PC-3 (cell line): ENCODE results near the gene ALKBH3. TPM values are rescaled to one million over a fixed set of nuclear protein-coding genes. Genes with fewer than 3 reads are reported as not detected.

Experiments used
- ATAC-seq: fragments of 200-7000 bp; cut with Tn5 transposase; 2 replicates; pipeline ENCODE4 v1.9.1; 2020; ENCODE audit warnings: mild to moderate bottlenecking, moderate library complexity
- BruUV-seq: library from RNA; stranded (reverse); fragments of 400-500 nt; replicated peaks from 2 replicates; lab custom pipeline; 2021; lab: Mats Ljungman, UMichigan
- CTCF ChIA-PET: fragments of 300-600 bp; sonication (Branson Sonifier 250); formaldehyde crosslinking; loops from one replicate; lab custom pipeline; 2022; ENCODE audit warnings: antibody characterized with exemption; lab: Charles Lee
- POLR2A ChIA-PET: fragments of 300-600 bp; sonication (Branson Sonifier 250); formaldehyde crosslinking; loops from one replicate; lab custom pipeline; 2022; ENCODE audit warnings: antibody characterized with exemption; ENCODE audit not compliant: unreplicated experiment; lab: Charles Lee
- DNase-seq: peaks from one replicate; pipeline ENCODE4 v3.0.0-alpha.2; 2015
- H2AFZ ChIP-seq: fragments of 300-600 bp; sonication (generic); 2 replicates; pipeline ENCODE4 v1.6.0; 2016; ENCODE audit warnings: antibody characterized with exemption, low read length
- H3F3A ChIP-seq: fragments of 300-600 bp; sonication (generic); one replicate; pipeline ENCODE4 v1.6.0; 2017; ENCODE audit warnings: antibody characterized with exemption, low read length, control low read depth, mild to moderate bottlenecking; ENCODE audit not compliant: unreplicated experiment
- H3K27ac ChIP-seq: fragments of 300-600 bp; sonication (generic); 2 replicates; pipeline ENCODE4 v1.5.1; 2016; ENCODE audit warnings: mild to moderate bottlenecking, low read length
- H3K27me3 ChIP-seq: fragments of 300-600 bp; sonication (generic); 2 replicates; pipeline ENCODE4 v1.6.1; 2016; ENCODE audit warnings: low read length, mixed read lengths
- H3K36me3 ChIP-seq: fragments of 300-600 bp; sonication (generic); 2 replicates; pipeline ENCODE4 v1.6.1; 2016; ENCODE audit warnings: low read depth, mixed run types, low read length, mixed read lengths
- H3K4me1 ChIP-seq: fragments of 300-600 bp; sonication (generic); 2 replicates; pipeline ENCODE4 v1.5.1; 2016; ENCODE audit warnings: low read length; ENCODE audit not compliant: insufficient read depth
- H3K4me2 ChIP-seq: fragments of 300-600 bp; sonication (generic); 2 replicates; pipeline ENCODE4 v1.6.0; 2016; ENCODE audit warnings: low read length
- H3K4me3 ChIP-seq: fragments of 300-600 bp; sonication (generic); 2 replicates; pipeline ENCODE4 v1.5.1; 2016; ENCODE audit warnings: mild to moderate bottlenecking, low read length, mixed read lengths
- H3K79me2 ChIP-seq: fragments of 300-600 bp; sonication (generic); 2 replicates; pipeline ENCODE4 v1.6.1; 2017; ENCODE audit warnings: low read length, mixed read lengths
- H3K9ac ChIP-seq: fragments of 300-600 bp; sonication (generic); 2 replicates; pipeline ENCODE4 v1.6.0; 2016; ENCODE audit warnings: mild to moderate bottlenecking, low read length
- H3K9me2 ChIP-seq: fragments of 300-600 bp; sonication (generic); replicated peaks from 2 replicates; pipeline ENCODE4 v1.6.1; 2016; ENCODE audit warnings: mixed run types, low read length, mixed read lengths
- H3K9me3 ChIP-seq: fragments of 300-600 bp; sonication (generic); 2 replicates; pipeline ENCODE4 v1.6.1; 2016; ENCODE audit warnings: low read length, mixed read lengths
- H4K20me1 ChIP-seq: fragments of 300-600 bp; sonication (generic); 2 replicates; pipeline ENCODE4 v1.6.1; 2016; ENCODE audit warnings: low read length, mixed read lengths
- CTCF ChIP-seq: fragments of 300-600 bp; sonication (generic); conservative IDR thresholded peaks from 2 replicates; pipeline ENCODE4 v1.5.1; 2017; ENCODE audit warnings: antibody characterized with exemption, low read depth, mild to moderate bottlenecking, low read length
- EZH2 ChIP-seq: fragments of 300-600 bp; sonication (generic); IDR thresholded peaks from one replicate; pipeline ENCODE4 v1.6.1; 2017; ENCODE audit warnings: antibody characterized with exemption, mild to moderate bottlenecking, low read length; ENCODE audit not compliant: unreplicated experiment
- EZH2phosphoT487 ChIP-seq: fragments of 300-600 bp; sonication (generic); IDR thresholded peaks from 2 replicates; pipeline ENCODE4 v1.6.1; 2018; ENCODE audit warnings: mild to moderate bottlenecking, antibody characterized with exemption, low read length, borderline replicate concordance
- intact Hi-C: fragments of 100-400 bp; cut with micrococcal nuclease; formaldehyde crosslinking; loops from 2 replicates; pipeline ENCODE4 v1.9.0; 2023
- total RNA-seq: library from RNA; depleted of rRNA; stranded (reverse); fragments of >200 nt; gene quantifications from 2 replicates; pipeline ENCODE4 v1.2.3, GENCODE V29; 2014; rRNA removed

Gene ALKBH3
- total RNA-seq, 1 experiment from 2014 or later: 55.5 TPM

GRCh38 chr11:43967661-43968060 is 87.0 kb downstream of the ALKBH3 start:
- Histone ChIP-seq H3K9me2 (no peaks in the 10 kb centered on the region), H3K4me3 (no peak overlapping the region), H3K4me1 (no peaks in the 10 kb centered on the region), H3K79me2 (no peaks in the 10 kb centered on the region), H3K4me2 (no peak overlapping the region), H3K27me3 (no peaks in the 10 kb centered on the region), H2AFZ (no peak overlapping the region), H3K9ac (no peak overlapping the region), H3F3A (no peaks in the 10 kb centered on the region), H3K27ac (no peak overlapping the region), H4K20me1 (no peaks in the 10 kb centered on the region), H3K36me3 (no peaks in the 10 kb centered on the region), H3K9me3 (peaks cover 5% of the 10 kb centered on the region; the same call in 1 of the 2 replicates)
- ChIA-PET POLR2A (no interaction called here), CTCF (no interaction called here)
- no TSS peak for BruUV-seq
- DNase-seq (no peak), ATAC-seq (no peak)
- intact Hi-C loops: no loop called here
- TF ChIP-seq EZH2 (no peak), CTCF (no peak), EZH2phosphoT487 (no peak)

- Histone ChIP-seq H3K4me1 (no peaks in the 10 kb centered on the region), H3K9ac (no peak overlapping the region), H3K4me3 (no peak overlapping the region), H3K27me3 (no peaks in the 10 kb centered on the region), H3K4me2 (no peak overlapping the region), H3K79me2 (no peaks in the 10 kb centered on the region), H3K36me3 (no peaks in the 10 kb centered on the region), H3F3A (no peaks in the 10 kb centered on the region), H2AFZ (no peak overlapping the region), H3K27ac (no peak overlapping the region), H3K9me3 (peaks cover 5% of the 10 kb centered on the region; the same call in 1 of the 2 replicates), H3K9me2 (no peaks in the 10 kb centered on the region), H4K20me1 (no peaks in the 10 kb centered on the region)
- BruUV-seq: no TSS peak
- CTCF ChIA-PET: no interaction called here
- ATAC-seq (no peak), DNase-seq (no peak)
- no peak for TF ChIP-seq EZH2phosphoT487
- no peak for TF ChIP-seq CTCF
- no peak for TF ChIP-seq EZH2
- POLR2A ChIA-PET: no interaction called here
- intact Hi-C loops: no loop called here
Measured at GRCh38 chr11:43968719-43969118, 88.1 kb downstream of the ALKBH3 start.

DNA sequence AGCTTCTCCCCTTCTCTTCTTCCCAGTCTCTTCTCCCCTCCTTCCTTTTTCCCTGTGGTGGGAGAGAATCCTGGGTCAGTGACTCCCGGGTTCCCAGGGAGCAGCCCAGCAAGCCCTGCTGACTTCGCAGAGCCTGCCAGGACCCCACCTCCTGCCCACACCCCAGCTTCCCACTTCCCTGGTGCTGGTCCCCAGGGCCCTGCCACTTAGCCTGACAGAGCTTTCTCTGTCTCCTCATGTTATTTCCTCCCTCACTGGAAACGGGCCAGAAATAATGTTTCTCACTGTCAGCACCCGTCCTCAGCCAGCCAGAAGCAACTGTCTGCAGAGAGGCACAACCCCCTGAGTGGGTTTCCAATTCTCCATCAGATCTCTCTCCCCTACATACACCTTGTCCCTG is 88.9 kb downstream of the ALKBH3 start:
- H3K4me2 ChIP-seq: no peak overlapping the region
- CTCF ChIA-PET: no interaction called here
- POLR2A ChIA-PET: no interaction called here
- intact Hi-C loops: no loop called here
- no peaks in the 10 kb centered on the region for H4K20me1 ChIP-seq
- no TSS peak for BruUV-seq
- TF ChIP-seq EZH2phosphoT487: no peak
- TF ChIP-seq EZH2: no peak
- TF ChIP-seq CTCF: no peak
- ATAC-seq (no peak), DNase-seq (no peak)
- no peaks in the 10 kb centered on the region for H3K9me2 ChIP-seq
- H3K4me3 ChIP-seq: no peak overlapping the region
- H3K27me3 ChIP-seq: no peaks in the 10 kb centered on the region
- H3K27ac ChIP-seq: no peak overlapping the region
- no peak overlapping the region for H2AFZ ChIP-seq
- H3K4me1 ChIP-seq: no peaks in the 10 kb centered on the region
- H3K9ac ChIP-seq: no peak overlapping the region
- no peaks in the 10 kb centered on the region for H3K36me3 ChIP-seq
- H3K9me3 ChIP-seq: peaks cover 11% of the 10 kb centered on the region; the same call in 1 of the 2 replicates
- no peaks in the 10 kb centered on the region for H3K79me2 ChIP-seq
- no peaks in the 10 kb centered on the region for H3F3A ChIP-seq

Other genes starting within 250 kb of the ALKBH3 start
- 77.6 and 102 TPM in 2 replicates for gene HSD17B12, start 200.1 kb upstream of the ALKBH3 start, total RNA-seq
- gene C11orf96, start 61.8 kb downstream of the ALKBH3 start, total RNA-seq: 0.69 TPM in 1 of 2 replicates, not detected in the other
- not detected in 2 replicates for gene ACCSL, start 167.2 kb downstream of the ALKBH3 start, total RNA-seq
- gene ACCS, start 185.4 kb downstream of the ALKBH3 start, total RNA-seq: 3.8 and 7.5 TPM in 2 replicates
- gene EXT2, start 214.8 kb downstream of the ALKBH3 start, total RNA-seq: 74.2 and 77.0 TPM in 2 replicates